Measurements from ENCODE around the gene LBX2.
"Not testable (repeated sequence)": the region's sequence is repeated elsewhere in the genome, so short reads cannot be mapped to it uniquely, and the experiment has no call there.

The LBX2 gene

DNA sequence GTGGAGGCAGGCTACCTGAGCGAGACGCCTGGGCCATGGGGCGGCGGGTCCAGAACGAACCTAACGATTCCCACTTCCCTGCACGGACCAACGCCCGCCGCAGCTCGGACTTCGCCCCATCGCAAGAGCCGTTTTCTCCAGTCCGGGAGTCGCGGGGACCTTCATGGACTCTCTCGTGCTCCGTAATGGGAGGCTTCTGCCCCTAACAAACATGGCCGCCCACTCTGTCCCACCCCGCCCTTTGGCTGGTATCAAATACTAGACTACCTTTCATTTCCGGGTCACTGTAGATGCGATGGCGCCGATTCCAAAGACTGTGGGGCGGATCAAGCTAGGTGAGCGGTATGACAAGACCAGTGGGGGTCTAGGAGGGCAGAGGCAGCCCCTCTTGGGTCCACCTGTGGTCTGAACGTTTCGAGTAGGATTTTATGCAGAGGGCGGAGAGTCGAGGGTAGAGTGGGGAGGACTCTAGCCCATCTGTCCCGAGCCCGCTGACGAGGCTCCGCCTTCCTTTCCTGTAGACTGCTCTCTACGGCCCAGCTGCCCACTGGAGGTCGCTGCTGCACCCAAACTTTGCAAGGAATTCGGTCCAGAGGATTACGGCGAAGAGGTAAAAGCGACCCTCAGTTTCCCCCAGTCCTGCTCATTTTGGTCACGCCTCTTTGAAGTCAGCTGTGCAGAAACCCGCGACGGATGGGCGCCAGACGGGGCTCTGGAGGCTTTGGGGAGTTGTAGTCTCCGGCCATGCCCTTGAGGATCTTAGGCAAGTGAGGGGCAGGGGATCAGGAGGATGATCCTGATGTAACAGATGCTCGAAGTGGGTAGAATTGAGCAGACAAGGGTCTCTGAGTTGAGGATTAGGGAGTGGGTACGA, 16.4 kb downstream of the LBX2 start, which contains the start of the genes CCDC142 and TTC31:
TSS of gene CCDC142 (minus strand) at position 198 of the 874 bp plus-strand sequence. CDS start at position 37, 161 bp downstream.
TSS of gene TTC31 (plus strand) at position 281 of the 874 bp plus-strand sequence. CDS start at position 296, 15 bp downstream.
- peak; percentile 84 to 89 (median 86) for DNase-seq (ENCODE audit: low read depth in 3 of 3)

DNA sequence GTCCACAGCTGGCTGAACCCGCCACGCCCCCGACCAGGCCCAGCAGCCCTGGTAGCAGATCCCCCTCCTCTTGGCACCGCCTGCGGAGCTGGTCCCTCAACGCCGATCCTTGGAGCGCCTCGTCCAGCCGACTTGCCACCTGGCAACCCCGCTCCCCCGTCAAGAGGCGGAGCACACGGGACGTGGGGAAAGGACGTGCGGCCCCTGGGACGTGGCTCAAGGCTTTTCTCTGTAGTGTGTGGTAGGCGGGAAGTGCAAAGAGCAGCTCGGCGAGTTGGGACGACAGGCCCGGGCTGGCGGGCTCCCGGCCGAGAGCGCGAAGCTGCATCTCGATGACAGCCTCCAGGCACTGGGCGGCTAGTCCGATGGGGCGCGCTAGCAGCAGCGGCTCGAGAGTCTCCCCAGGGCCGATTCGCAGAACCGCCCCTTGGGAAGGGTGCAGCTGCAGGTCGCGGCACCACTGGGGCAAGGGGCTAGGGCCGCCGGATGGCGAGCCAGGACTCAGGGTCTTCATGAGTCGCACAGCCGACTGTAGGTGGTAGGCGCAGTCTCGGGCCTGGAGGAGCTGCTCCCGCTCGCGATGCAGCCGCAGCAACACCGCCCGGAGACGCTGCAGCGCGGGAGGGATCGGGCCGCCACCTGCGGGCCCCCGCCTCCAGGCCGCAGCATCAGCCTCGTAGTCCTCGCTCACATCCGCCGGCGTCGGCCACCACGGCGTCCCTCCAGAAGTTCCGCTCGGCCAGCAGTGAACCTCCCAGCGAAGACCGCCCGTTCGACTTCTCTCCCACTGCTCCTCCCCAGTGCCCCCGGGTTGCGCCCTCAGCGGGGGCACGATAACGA, 17.2 kb downstream of the LBX2 start:
- DNase-seq (ENCODE audit: low read depth in 3 of 3) = peak in 1 of 3 experiments; percentile 50

DNA sequence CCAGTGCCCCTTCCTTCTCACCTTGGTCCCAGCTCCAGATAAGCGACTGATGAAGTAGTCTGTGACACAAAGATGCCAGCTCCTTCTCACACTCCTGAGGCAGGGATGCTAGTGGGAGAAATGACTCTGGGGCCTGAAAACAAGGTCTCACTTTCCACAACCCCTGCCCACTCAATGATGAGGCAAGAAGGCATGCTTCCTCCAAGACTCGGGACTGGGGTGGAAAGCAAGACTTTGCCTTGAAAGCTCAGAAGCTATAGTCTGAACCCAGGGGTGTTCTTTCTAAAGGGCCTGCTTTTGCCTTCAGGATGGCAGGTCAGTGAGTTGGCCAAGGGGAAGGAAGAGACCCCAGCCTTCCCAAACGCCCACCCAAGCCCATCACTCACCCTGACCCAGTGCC, 18.0 kb downstream of the LBX2 start:
- no peak for DNase-seq (ENCODE audit: low read depth in 3 of 3)

DNA sequence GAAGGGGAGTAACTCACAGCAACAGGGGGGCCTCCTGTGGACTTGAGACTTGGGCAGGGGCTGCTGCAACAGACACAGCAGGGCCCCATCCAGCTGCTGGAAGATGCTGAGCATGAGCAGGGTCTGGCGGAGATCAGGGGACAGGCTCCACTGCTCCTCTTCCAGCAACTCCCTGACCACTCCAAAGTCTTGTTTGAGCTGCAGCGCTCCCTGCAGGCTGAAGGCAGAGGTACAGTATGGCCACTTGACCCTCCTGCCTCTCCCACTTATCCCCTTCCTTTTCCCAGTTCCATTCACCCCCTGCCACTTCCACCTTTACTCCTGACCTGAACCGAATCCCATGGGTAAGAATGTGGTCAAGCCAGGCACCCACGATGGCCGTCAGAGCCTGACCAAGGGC, 24.5 kb downstream of the LBX2 start:
- no peak for DNase-seq (ENCODE audit: low read depth in 3 of 3)

DNA sequence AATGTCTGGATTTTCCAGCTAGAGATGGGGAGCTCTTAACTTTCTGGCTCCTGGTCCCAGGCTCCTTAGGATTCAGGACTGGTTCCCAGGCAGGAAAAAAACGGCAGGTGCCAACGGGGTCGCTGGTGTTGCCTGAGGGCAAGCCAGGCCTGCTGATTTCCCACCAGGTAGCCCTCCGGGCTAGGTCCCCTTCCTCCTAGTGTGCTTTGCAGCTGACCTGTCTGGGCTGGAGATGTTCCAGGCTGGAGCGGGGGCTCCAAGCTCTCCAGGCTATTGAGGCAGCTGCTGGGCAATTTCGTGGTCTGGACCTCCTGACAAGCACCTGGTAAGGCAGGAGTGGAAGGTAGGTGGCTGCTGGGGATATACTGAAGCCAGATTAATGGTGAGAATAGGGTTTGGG, 24.9 kb downstream of the LBX2 start:
- no peak for DNase-seq (ENCODE audit: low read depth in 3 of 3)

DNA sequence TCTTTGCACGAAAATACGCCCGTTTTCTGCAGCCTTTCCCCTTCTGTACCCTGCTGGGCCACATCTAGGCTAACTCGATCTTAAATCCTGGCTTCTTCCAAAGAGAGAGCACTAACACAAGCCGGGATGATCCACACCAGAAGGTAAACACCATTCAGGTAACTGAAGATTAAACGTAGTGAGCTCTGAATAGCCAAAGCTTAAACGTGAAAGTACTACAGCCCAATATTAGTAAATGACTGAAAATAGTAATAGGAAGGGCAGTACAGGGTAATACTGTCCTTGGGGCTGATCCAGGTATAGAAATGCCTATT, 26.5 kb downstream of the LBX2 start:
- no peak for DNase-seq (ENCODE audit: low read depth in 3 of 3)

DNA sequence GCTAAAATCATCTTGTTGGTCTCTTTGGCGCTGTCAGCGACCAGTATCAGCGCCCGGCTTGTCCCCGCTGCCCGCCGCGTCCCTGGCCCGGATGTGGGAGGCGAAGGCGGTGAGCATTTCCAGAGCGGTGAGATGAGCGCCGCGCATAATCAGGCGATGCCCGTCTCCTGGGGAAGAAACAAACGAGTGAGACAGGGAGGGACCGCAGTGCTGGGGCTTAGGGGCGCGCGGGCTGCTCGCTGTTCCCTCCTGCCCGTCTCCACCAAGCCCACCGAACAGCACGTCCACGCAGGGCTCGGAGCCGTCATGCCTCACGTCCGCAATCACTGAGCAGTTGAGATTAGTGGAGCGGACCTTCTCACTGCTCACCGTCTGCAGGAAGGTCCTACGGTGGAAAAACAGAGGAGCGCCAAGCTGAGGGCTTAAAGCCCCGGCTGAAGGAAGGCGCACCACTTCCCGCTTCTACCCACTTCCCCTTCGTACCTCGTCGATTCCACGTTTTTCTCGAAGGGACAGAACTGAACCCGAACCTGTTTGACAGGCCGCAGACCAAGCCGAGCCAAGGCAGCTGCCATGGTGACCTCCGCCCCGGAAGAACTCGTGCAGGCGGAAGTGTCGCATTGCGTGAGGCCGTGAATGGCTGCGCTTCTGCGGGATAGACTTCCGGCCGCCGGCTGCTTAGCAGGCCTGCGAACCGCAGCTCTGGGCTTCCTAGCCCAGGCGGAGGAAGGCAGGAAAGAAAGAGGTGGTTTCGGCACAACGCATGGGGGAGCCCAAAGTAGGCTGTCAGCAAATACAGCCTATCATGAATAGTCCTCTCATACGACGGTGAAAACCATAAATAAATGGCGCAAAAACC, 27.1 kb downstream of the LBX2 start, which contains the start of gene MRPL53:
TSS of gene MRPL53 (minus strand) at position 595 of the 859 bp plus-strand sequence. CDS start at position 575, 20 bp downstream.
- peak; percentile 88 to 98 (median 92) for DNase-seq (ENCODE audit: low read depth in 3 of 3)

DNA sequence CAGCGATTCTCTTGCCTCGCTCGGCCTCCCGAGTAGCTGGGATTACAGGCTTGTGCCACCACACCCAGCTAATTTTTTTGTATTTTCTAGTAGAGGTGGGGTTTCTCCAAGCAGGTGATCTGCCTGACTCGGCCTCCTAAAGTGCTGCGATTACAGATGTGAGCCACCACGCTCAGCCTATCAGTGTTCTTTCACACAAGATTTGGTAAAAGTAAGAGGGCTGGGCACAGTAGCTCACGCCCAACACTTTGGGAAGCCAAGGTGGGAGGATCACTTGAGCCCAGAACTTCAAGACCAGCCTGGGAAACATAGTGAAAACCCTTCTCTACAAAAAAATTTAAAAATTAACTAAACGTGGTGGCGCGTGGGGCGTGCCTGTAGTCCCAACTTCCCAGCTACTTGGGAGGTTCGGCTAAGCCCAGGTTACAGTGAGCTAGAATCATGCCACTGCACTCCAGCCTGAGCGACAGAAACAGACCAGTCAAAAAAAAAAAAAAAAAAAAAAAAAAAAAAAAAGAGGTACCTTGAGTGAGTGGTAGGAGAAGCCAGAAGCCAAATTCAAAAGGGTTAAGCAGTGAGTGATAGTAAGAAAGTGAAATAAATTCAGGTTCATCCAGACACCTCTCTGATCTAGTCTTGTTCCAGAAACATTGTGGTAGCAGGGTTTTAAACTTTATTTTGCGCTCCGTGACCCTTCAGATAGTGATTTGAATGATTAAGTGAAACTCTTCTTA, 27.9 kb downstream of the LBX2 start:
- no peak for DNase-seq (ENCODE audit: low read depth in 3 of 3)

DNA sequence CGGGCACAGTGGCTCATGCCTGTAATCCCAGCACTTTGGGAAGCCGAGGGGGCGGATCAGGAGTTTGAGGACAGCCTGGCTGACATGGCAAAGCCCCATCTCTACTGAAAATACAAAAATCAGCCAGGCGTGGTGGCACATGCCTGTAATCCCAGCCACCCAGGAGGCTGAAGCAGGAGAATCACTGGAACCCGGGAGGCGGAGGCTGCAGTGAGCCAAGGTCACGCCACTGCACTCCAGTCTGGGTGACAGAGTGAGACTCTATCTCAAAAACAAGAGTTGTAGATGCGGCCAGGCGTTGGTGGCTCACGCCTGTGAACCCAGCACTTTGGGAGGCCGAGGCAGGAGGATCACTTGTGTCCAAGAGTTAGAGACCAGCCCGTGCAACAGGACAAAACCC, 28.7 kb downstream of the LBX2 start:
- not testable (repeated sequence) for DNase-seq (ENCODE audit: low read depth in 3 of 3)

DNA sequence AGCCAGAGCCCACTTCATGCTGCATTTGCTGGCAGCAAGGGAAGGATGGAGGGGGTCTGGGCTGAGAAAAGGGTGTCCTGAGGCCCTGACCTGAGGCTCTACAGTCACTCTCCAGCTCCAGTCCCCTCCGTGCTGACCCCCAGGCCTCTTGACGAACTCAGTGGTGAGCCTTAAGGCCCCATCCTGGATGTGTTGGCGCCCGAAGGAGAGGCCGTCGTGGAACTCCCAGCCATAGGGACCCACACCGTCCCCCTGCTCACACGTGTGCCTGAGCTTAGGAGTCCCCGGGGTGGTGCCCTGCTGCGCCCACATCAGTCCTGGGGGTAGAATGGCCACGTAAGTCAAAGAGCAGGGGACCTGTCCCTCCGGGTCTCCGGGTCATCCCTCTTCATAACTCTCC, 35.0 kb downstream of the LBX2 start:
- no peak for DNase-seq (ENCODE audit: low read depth in 3 of 3)

DNA sequence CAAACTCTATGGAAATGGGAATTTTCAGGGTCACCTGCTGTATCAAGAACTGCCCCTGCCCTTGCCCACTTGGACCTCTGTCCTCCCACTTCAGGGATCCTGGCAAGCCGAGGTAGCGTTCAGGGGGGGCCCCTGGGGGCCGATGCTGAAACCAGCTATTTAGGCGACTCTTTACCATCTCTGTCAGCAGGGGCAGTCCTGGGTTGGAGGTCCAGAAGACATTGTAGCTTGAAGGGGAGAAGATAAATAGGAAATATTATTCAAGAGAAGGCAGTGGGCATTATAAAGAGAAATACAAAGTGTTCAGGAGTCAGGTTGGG, 36.7 kb downstream of the LBX2 start:
- no peak for DNase-seq (ENCODE audit: low read depth in 3 of 3)

DNA sequence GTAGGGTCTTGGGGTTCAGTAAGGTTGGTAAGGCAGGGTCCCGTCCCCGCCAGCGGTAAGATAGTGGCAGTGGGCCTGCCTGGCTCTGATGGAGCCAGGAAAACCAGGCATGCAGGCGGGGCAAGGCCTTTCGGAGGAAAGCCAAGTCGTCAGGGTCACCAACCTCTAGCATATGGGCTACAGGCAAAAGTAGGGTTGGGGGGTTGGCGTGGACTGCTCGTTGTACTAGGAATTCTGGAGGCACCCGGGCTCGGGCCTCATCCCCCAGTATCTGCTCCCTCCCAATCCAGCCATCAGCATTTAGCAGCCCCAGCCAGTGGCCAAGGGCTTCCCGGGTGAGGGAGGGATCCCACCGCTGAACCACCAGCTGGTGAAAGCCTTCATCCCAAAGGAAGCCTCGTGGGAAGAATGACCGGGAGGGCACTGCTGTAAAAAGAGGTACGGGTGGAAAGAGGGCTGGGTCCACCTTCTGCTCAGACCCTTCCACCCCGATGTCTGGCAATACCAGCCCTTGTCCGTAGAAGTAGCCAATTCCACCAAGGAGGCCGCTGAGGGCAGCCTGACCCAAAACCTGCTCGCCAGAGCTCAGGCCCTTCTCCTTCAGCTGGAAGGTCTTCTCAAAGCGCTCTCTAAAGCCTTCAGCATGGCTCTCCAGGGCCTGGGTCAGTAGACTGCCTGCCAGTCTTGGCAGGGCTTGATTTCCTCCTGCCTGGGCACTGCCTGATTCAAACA, 37.2 kb downstream of the LBX2 start:
- no peak for DNase-seq (ENCODE audit: low read depth in 3 of 3)

DNA sequence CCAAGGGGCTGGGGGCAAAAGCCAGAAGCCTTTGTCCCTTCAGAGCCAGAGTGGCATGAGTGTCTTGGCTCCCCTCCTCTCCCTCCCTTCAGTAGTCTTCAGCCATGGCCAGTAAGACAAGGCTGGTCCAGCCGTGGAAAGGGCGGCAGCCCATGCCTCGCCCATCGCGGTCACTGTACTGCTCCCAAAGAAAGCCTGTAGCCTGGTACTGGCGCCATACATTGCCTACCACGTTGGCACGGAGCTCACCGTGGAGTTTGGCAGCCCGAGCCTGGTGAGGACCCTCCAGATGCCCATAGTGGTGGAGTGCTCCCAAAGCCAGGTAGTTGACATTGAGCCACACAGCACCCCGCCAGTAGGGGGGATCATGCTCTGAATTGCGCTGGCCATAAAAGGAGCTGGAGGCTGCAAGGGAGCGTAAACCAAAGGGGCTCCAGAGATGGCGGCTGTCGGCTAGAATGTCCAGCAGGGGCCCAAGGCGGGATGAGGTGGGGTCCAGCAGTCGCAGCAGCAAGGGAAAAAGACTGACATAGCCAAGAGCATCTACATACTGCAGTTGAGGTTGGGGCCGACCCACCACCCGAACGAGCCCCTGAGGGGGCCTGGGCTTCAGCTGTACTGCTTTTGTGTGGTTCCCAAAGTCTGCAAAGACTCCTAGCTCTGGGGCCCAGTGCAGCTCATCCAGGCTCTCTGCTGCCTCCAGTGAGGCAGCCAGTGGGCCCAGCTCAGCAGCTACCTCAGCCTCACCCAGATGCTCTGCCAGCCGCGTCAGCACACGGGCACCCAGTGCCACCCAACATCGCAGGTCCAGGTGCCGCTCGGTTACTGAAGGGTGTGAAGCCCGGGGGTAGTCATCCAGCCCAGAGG, 38.0 kb downstream of the LBX2 start:
- no peak for DNase-seq (ENCODE audit: low read depth in 3 of 3)

DNA sequence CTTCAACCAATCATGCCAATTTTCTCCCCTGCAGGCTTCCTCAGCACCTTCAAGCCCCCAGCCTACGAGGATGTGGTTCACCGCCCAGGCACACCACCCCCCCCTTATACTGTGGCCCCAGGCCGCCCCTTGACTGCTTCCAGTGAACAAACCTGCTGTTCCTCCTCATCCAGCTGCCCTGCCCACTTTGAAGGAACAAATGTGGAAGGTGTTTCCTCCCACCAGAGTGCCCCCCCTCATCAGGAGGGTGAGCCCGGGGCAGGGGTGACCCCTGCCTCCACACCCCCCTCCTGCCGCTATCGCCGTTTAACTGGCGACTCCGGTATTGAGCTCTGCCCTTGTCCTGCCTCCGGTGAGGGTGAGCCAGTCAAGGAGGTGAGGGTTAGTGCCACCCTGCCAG, 39.2 kb downstream of the LBX2 start:
- not testable (repeated sequence) for DNase-seq (ENCODE audit: low read depth in 3 of 3)

DNA sequence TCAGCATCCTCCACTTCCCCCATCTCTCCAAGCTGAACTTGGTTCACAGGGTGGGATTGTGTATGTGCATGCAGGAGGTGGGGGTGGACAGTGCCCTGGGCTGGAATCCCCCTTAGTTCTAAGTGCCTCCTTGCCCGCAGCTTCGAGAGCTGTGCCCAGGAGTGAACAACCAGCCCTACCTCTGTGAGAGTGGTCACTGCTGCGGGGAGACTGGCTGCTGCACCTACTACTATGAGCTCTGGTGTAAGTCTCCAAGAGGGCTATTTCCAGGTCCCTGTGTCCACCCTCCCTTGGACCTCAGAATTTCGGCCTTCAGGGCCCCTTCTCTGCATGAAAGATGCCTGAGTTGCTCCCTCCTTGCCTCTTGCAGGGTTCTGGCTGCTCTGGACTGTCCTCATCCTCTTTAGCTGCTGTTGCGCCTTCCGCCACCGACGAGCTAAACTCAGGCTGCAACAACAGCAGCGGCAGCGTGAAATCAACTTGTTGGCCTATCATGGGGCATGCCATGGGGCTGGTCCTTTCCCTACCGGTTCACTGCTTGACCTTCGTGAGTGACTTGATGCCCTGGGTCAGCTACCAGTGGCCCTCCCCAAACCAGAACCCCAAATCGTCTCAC, 39.8 kb downstream of the LBX2 start:
- DNase-seq (ENCODE audit: low read depth in 3 of 3) = not testable (repeated sequence)

DNA sequence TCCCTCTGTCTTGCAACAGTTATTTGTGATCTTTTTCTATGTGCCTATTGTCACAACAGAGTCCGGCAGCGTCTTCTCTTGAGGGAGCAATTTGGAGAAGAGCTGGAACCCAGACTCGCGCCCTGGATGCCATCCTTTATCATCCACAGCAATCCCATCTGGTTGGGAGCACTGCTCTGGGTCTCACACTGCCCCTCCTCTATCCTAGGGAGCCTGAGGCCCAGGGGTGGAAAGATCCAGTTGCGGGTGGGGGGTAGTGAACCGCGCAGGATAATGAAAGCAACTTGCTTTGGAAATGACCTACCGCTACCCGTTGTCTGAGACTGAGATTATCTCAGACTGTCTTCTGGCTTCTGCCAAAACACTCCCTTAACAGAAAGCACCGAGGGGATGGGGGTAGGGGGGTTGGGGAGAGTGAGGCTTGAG, 40.5 kb downstream of the LBX2 start:
- DNase-seq (ENCODE audit: low read depth in 3 of 3) = no peak

DNA sequence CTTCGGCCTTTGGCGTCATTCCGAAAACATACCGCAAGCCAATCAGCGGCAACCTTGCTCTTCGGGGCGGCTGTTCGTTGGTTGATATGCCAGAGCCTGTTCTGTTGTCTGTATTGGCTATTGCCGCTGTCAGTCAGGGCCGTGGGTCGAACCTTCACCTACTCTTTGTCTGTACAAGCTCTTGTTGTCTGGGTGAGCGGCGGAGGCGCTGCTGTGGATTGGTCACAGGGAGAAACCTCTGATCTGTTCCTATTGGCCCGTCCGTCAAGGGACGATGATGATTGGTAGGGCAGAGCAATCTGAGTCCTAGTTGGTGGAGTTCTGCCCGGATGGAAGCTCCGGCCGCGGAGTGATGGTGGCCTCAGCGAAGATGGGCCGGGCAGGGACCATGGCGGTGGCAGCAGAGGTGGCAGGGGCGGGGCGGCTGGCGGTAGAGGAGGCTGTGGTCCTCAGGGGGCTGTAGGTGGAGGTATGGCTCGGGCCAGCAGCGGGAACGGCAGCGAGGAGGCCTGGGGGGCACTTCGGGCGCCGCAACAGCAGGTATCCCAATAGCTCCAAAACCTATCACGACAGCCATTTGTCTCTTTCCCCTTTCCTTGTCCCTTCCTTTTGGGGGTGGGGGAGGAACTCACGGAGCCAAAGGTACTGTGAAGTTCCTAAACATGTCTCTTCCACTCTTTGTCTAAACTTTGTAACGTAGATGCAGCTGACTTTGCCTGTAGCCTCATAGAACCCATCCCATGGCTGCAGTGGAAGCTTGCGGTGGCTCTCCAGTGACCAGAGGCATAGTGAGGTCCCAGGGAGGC, 41.1 kb downstream of the LBX2 start, which contains the start of gene WBP1:
TSS of gene WBP1 (plus strand) at position 307 of the 806 bp plus-strand sequence. CDS start at position 472, 165 bp downstream.
- DNase-seq (ENCODE audit: low read depth in 3 of 3) = peak; percentile 88 to 98 (median 98)
